HG03097 (cell line): ENCODE measurements around the gene CEPT1.
"Not testable (repeated sequence)": the region's sequence is repeated elsewhere in the genome, so short reads cannot be mapped to it uniquely, and the experiment has no call there.

Source experiments
- ATAC-seq: cut with Tn5 transposase; IDR thresholded peaks from one replicate; pipeline ENCODE4 v1.9.1; 2021; ENCODE audit not compliant: unreplicated experiment, low FRiP score

Gene CEPT1

DNA sequence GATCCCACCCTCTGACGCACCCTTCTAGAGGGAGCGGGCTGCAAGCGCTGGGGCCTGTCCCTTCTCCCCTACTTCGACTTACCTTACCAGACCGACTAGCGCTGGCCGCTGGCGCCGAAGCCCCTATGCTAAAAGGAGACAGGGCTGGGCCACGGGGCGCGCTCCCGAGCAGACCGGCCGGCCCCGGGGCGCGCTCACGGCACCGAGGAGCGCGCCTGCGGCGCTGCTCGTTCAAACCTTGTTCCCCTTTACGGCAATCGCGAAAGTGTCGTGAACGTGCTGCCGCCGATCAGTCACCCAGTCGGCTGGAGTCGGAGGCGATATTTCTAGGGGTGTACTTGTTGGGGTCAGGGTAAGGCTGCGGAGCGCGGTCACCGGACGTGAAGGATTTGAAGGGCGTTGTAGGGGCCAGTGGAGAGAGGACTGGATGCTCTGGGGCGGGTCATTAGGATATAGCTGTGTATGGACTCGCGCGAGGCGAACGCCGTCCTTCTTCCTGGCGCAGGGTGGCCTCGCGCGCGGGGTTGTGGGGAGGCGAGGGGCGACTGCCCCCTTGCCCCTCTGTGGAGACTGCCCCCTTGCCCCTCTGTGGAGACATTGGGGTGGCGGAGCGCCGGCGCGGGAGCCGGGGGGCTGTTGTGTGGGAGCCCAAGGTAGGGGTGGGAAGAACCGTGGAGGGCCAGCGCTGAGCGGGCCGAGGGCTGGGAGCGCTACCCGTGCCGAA is at the start of gene CEPT1, which contains the start of gene DRAM2:
TSS of gene CEPT1 (plus strand) at position 268 of the 724 bp plus-strand sequence. CDS start 7,492 bp downstream, outside the sequence.
TSS of gene DRAM2 (minus strand) at position 138 of the 724 bp plus-strand sequence. CDS start 8,539 bp downstream, outside the sequence.
- peak; percentile 54 for ATAC-seq

DNA sequence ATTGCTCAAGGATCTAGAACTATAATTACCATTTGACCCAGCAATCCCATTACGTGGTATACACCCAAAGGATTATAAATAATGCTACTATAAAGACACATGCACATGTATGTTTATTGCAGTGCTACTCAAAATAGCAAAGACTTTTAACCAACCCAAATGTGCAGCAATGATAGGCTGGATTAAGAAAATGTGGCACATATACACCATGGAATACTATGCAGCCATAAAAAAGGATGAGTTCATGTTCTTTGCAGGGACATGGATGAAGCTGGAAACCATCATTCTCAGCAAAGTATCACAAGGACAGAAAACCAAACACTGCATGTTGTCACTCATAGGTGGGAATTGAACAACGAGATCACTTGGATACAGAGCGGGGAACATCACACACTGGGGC is 44.6 kb upstream of the CEPT1 start:
- not testable (repeated sequence) for ATAC-seq

DNA sequence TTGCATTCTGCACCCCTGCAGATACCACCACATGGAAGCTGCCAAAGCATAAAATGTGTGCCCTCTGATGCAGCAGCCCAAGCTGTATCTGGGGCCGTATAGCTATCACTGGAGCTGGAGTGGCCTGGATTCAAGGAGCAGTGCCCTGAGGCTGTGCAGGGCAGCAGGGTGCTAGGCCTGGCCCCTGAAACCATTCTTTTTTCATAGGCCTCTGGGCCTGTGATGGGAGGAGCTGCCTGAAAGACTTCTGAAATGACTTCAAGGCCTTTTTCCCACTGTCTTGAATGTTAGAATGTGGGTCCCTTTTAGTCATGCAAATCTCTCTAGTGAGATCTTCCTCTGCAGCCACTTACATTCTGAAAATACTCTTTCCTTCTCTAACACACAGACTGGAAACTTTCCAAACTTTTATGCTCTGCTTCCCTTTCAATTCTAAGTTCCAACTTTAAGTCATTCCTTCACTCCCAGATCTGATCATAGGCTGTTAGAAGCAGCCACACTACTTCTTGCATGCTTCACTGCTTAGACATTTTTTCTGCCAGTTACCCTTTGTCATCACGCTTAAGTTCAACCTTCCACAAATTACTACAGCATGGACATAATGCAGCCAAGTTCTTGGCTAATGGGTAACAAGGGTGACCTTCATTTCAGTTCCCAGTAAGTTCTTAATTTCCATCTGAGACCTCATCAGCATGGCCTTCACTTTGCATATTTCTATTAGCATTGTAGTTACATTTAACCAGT is 42.5 kb upstream of the CEPT1 start:
- no peak for ATAC-seq

DNA sequence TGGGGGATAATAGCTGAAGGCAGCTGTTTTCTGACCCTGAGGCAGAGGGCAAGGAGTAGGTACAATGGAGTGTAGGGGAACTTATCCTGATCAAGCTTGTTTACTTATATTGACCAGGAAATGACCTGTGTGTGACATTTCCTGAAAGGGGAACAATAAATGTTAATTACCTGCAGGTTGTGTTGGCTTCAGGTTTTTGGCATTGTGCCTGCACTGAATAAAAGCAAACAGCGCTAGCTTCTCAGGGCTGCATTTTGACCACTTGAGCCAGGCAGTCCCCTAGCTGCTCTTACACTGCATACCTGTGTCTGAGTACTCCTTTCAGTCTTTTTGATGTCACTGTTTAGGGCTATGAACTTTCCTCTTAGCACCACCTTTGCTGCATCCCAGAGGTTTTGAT is 40.7 kb upstream of the CEPT1 start:
- ATAC-seq: no peak

DNA sequence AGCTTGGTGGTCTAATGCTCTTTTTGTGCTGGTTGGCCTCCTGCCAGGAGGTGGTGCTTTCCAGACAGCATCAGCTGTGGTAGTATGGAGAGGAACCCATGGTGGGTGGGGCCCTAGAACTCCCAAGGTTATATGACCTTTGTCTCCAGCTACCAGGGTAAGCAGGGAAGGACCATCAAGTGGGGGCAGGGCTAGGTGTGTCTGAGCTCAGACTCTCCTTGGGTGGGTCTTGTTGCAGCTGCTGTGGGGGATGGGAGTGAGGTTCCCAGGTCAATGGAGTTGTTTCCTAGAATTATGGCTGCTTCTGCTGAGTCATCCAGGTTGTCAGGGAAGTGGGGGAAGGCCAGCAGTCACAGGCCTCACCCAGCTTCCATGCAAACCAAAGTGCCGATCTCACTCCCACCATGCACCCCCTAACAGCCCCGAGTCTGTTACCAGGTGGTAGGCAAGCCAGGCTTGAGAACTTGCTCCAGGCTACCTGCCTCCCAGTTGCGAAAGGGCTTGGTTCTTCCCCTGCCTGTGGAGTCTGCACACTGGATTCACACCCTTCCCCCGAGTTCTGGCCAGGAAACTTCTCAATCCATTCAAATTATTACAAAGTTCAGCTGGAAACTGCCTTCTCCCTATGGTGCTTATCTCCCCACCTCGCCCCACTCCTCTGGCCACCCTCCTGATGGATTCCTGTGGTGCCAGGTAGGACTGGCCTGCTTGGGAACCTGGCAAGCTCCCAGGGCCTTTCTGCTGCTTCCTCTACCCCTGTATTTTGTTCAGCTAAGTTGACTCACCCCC is 38.0 kb upstream of the CEPT1 start:
- no peak for ATAC-seq

DNA sequence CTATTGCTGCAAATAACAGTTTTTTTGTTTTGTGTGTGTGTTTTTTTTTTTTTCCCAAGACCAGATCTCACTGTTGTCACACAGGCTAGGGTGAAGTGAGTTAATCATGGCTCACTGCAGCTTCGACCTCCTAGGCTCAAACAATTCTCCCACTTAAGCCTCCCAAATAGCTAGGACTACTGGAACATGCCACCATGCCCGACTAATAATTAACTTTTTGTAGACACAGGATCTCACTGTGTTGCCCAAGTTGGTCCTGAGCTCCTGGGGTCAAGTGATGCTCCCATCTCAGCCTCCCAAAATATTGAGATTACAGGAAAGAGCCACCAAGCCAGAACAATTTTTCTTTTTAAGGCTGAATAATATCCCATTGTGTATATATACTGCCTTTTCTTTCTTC is 35.0 kb upstream of the CEPT1 start:
- ATAC-seq: no peak

DNA sequence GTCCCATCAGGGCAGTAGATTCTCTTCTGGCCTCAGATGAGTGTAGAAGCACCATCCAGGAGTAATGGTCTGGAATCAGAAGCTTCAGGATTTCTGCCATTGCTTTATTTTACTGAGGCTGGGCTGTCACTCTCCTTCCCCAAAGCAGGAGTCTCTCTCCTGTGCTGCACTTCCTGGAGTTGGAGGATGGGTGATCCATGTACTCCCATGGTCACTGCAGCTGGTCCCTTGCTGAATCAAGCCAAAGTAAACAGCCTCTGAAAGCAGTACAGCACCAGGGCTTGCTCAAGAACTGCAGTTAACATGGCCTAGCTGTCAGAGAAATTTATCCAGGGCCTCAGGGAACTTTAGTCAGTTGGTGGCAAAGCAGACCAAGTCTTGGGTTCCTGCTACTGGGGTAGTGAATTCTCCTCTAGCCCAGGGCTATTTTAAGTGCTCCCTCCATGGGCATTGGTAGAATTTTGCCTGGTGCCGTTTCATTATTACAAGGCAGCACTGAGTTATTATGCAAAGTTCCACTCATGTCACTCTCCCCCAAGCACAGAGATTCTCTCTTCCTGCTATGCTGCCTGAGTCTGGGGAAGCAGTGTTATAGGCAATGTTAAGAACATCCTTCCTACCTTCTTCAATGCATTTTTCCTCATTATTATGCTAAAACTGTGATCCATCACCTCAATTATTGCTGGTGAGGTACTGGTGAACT is 29.7 kb upstream of the CEPT1 start:
- ATAC-seq: no peak

DNA sequence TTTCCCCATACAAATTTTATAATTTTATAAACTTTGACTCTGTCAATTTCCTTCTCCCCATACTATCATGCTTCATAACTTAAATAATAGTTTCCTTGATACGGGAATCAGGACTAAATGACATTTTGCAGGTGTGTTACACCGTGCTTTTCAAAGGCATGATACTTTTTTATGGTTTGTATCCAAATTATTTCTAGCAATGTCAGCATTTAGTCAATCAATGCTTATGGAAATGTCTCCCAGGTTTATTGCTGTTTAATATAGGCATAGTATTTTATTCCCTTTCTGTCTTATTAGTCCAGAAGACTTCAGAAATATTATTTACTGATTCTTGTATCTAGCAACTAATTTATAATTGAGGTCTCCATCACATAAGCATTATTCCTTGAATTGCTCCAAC is 23.5 kb upstream of the CEPT1 start:
- ATAC-seq: no peak

DNA sequence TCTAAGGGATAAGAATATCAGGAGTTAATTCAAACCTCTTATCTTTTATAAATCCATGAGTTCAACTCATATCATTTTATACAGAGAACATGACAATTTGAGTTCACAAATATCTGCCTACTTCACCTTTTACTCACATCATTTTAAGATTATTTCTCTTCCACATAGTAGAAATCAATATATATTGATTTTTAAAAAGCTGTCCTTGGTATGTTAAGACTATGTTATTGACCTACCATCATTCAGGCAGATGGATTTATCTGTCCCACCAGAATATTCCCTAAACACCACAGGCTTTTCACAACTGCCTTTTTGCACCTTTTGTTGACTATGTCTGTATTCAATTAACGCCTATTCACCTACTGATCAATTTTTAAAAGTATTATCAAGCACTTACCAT is 13.7 kb upstream of the CEPT1 start:
- no peak for ATAC-seq

DNA sequence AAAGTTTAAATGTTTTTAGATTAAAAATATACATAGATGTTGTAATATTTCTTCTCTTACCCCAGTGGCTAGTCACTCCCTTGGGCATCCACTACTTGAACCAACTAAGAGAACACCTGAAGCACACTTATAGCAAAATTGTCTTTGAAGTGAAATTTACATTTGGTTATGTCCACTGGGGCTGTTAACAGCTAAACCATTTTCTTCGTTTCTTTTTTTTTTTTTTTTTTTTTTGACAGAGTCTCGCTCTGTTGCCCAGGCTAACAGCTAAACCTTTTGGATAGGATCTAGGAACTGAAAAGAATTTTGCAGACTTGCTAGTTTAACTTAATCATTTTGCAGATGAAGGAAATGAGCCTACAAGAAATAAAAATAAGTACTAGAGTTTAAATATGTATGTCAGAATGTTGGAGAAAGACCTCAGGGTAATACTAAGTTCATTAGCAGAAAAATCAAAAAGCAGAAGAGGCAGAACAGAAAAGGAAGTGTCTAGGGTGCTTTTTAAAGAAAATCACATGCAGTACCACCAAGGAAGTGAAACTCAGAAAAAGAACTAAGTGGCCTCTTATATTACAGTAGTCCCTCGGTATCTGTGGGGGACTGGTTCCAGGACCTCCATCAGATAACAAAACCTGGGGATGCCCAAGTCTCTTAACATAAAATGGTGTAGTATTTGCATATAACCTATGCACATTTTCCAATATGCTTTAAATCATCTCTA is 11.9 kb upstream of the CEPT1 start:
- peak; percentile 78 for ATAC-seq

DNA sequence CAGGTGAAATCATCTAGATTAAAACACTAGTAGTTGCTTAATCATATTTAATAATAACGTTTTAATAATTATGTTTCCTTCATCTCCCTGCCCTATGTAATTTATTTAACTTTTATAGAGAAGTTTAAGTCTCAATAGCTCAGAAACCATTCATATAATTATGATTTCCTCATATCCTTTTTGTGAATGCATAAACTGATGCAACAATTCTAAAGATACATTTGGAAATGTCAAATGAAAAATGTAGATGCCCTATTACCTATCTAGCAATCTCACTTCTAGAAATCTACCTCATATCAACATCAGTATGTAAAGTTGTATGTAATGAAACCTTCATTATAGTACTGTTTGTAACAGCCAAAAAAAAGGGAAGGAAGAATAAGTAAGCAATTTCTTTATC is 10.6 kb upstream of the CEPT1 start:
- no peak for ATAC-seq

DNA sequence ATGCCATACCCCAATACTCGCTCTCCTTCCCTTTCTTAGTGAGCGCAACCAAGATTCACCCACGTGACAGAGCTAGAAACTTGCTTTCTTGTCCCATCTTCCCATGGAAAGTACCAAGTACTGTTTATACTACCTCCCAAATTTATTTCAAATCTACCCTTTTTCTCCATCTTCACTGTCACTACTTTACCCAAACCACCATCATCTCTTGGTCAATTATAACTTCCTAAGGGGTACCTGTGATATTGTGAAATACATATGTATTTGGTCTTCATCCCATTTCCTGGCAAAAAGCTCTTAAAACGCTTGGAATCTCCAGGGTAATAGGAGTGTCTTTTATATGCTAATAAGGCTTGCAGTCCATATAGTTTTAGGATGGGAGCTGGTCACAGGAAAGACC is 8.3 kb upstream of the CEPT1 start:
- no peak for ATAC-seq

DNA sequence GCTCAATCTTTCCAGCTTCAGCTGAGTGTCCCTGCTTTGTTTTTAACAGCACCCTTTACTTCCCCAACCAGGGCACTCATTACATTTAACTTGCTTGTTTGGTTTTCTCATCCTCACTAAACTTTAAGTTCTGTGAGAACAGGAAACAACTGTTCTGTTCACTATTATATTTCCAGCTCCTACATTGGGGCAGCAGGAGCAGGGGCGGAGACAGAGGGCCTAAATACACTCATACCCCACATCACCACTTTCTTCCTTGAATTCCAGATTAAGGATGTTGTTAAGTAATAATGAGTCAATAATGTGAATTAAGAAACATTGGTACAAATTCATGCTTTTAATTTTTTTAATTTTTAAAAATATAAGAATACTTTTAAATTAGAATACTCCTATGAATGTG is 6.2 kb upstream of the CEPT1 start:
- no peak for ATAC-seq

DNA sequence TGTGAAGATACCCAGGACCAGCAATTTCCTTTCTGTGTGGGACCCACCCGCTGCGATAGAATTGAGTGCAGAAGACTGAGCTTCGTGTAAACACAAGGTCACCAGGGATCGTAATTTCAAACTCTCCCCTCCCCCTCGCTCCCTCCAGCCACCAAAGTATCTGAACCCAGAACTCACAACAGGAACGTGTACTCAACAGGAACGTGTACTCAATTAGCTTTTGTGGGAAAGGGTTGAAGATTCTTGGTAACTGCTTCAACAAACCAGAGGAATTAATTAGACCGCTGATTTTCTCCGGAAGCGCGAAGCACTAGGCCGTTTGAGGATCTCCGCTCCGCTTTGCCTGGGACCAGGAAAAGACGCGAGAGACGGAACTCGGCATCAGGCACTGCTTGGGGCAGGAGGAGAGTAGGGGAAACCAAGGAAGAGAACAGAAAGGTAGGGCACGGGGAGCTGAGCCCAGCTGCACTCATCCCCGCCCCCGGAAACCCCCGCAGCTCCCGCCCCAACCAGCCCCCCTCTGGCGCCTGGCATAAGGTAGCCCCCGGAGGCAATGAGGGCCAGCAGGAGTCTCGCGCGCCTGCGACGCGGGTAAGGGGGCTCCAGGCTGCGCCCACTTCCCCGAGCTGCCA is 583 bp upstream of the CEPT1 start:
- peak; percentile 15 for ATAC-seq

DNA sequence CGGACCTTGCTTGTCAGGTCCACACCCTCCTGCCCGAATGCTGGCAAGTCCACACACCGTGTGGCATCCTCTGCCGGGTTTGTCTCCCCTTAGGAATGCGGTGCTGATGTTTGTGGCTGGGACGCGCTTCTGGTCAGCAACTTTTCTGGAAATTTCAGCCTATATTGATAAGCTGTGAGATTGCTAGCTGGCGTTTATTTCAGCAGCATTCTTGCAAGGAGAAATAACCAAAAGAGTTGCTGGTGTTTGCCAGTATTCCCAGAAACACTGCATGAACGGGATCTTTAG is 601 bp downstream of the CEPT1 start:
- no peak for ATAC-seq

DNA sequence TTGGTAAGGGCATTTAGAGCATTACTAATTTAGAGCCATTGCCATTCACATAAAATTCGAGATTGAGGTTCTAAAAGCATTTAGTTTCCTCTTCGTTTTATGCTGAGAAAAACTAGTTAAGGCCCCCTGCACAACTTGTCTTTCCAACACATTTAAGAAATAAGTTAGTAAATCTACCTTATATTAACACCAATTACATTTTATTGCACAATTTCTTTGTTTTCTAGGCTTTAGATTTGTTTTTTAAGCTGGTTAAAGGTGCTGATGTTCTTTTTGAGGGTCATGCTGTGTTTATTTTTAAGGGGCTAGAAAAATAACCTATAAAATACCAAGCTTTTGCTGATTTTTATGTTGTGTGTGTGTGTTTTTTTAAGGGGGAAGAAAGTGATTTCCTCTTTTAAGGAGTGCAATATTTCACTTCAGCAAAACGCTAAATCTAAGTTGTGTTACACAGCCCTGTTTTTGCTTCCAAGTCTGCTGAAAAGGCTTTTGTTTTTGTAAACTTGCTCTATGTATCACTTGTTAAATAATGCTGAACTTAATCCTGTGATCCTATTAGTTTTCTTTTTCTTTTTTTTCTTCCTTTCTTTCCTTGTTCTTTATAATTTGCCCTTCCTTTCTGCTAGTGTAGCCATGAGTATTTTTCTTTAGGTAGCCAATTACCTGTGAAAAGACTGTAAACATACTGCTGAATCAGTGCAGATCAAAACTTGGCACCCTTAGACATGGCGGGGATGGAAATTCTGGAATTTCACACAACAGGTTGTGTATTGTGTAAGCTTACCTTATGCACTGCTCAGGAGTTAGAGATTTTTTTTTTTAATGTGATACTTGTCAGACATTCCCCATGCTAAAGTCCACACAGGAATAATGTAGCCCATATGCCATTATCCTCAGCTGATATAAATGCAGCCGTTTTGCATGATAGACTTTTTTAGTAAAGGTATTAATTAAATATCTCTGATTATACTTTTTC is 1.5 kb downstream of the CEPT1 start:
- no peak for ATAC-seq

DNA sequence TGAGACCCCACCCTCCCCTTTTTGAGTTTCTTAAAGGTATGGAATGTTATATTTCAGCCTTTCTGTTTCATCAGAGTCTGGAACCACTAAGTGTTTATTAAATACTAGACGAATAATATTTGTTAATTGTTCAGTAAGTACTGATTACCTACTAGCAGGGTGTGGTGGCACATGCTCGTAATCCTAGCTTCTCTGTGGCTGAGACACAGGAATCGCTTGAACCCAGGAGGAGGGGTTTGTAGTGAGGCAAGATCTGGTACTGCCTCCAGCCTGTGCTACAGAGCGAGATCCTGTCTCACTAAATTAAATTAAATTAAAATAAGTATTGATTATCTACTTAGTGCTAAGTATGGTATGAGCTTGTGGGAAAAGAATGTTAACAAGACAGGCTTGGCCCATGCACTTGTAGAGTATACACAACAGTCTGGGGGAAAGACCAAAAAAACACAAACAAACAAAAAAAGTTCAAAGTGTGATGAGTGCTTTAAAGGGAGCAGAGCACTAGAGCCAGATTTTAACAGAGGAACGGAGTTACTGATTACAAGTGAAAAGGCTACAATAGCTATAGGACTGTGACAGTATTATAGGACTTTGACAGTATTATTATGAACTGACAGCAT is 2.4 kb downstream of the CEPT1 start:
- ATAC-seq: no peak

DNA sequence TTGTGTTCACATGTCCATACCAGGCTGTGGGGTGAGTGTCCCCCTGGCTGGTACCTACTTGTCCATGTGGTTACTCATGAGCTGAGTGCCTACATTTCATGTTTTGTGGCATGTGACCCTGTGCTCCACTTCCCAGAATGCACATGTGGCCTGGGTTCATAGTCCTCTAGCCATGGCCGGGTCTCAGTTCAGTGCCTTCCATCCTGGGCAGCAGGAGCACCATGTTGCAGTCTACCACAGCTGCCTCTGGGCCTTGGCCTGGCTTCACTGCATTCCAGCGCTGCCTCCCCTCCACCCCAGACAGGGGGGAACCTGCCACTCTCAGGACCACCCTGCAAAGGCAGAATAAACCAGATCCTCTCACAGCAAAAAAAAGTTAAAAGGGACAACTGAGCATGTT is 5.5 kb downstream of the CEPT1 start:
- no peak for ATAC-seq
